GM23248 (cell line): ENCODE results near the gene PRDX2. TPM values are rescaled to one million over a fixed set of nuclear protein-coding genes. Genes with fewer than 3 reads are reported as not detected.

Experiments used
- DNase-seq: peaks from one replicate; pipeline ENCODE4 v3.0.0-alpha.2; 2015
- H2AFZ ChIP-seq: fragments of 200-600 bp; sonication (generic); 2 replicates; pipeline ENCODE4 v1.6.1; 2016; ENCODE audit warnings: antibody characterized with exemption
- H3F3A ChIP-seq: fragments of 200-600 bp; sonication (generic); 2 replicates; pipeline ENCODE4 v1.6.1; 2016; ENCODE audit warnings: mild to moderate bottlenecking, antibody characterized with exemption, mixed run types; ENCODE audit not compliant: insufficient read depth
- H3K27ac ChIP-seq: fragments of 200-600 bp; sonication (generic); 2 replicates; pipeline ENCODE4 v1.5.1; 2016; ENCODE audit warnings: mild to moderate bottlenecking
- H3K27me3 ChIP-seq: fragments of 200-600 bp; sonication (generic); replicated peaks from 2 replicates; pipeline ENCODE4 v1.6.1; 2016; ENCODE audit warnings: mild to moderate bottlenecking; ENCODE audit not compliant: insufficient read depth
- H3K36me3 ChIP-seq: fragments of 200-600 bp; sonication (generic); 2 replicates; pipeline ENCODE4 v1.6.1; 2016; ENCODE audit warnings: low read depth, mild to moderate bottlenecking
- H3K4me1 ChIP-seq: fragments of 200-600 bp; sonication (generic); 2 replicates; pipeline ENCODE4 v1.6.1; 2016; ENCODE audit warnings: mild to moderate bottlenecking; ENCODE audit not compliant: insufficient read depth
- H3K4me2 ChIP-seq: fragments of 200-600 bp; sonication (generic); one replicate; pipeline ENCODE4 v1.6.1; 2016; ENCODE audit warnings: mild to moderate bottlenecking; ENCODE audit not compliant: unreplicated experiment
- H3K4me3 ChIP-seq: fragments of 200-600 bp; sonication (generic); 2 replicates; pipeline ENCODE4 v1.5.1; 2016; ENCODE audit warnings: mild to moderate bottlenecking
- H3K79me2 ChIP-seq: fragments of 200-600 bp; sonication (generic); 2 replicates; pipeline ENCODE4 v1.6.1; 2016; ENCODE audit warnings: mild to moderate bottlenecking; ENCODE audit not compliant: insufficient read depth
- H3K9ac ChIP-seq: fragments of 200-600 bp; sonication (generic); 2 replicates; pipeline ENCODE4 v1.6.1; 2016; ENCODE audit warnings: mild to moderate bottlenecking
- H3K9me2 ChIP-seq: fragments of 200-600 bp; sonication (generic); 2 replicates; pipeline ENCODE4 v1.6.1; 2016; ENCODE audit warnings: mixed run types, mild to moderate bottlenecking, moderate library complexity; ENCODE audit not compliant: insufficient read depth
- H3K9me3 ChIP-seq: fragments of 200-600 bp; sonication (generic); one replicate; pipeline ENCODE4 v1.6.1; 2017; ENCODE audit warnings: low read depth
- H4K20me1 ChIP-seq: fragments of 200-600 bp; sonication (generic); 2 replicates; pipeline ENCODE4 v1.6.0; 2016; ENCODE audit not compliant: insufficient read depth
- EZH2 ChIP-seq: fragments of 200-600 bp; sonication (generic); IDR thresholded peaks from 2 replicates; pipeline ENCODE4 v1.6.1; 2018; ENCODE audit warnings: antibody characterized with exemption, mild to moderate bottlenecking; ENCODE audit not compliant: insufficient read depth, poor library complexity, severe bottlenecking
- EZH2phosphoT487 ChIP-seq: fragments of 200-600 bp; sonication (generic); IDR thresholded peaks from 2 replicates; pipeline ENCODE4 v1.6.1; 2018; ENCODE audit warnings: antibody characterized with exemption, moderate library complexity, mild to moderate bottlenecking, low read depth; ENCODE audit not compliant: insufficient read depth
- WGBS, 2 experiments: methylation state at CpG; one replicate each; pipeline ENCODE4 v1.1.6; 2015 to 2017; ENCODE audit warnings: low lambda C conversion rate in 2 of 2, low coverage in 1 of 2; ENCODE audit errors: missing lambda C conversion rate in 2 of 2; 5-methylcytosine and 5-hydroxymethylcytosine counted together
- in situ Hi-C: fragments of 300-500 bp; cut with MboI; formaldehyde crosslinking; loops from 2 replicates; pipeline ENCODE4 v1.15.0; 2020
- polyA plus RNA-seq: library from polyadenylated mRNA; unstranded; fragments of >200 nt; fragmentation: Nextera tagmentation; extraction: Ambion mirVana; gene quantifications from 2 replicates; pipeline ENCODE4 v1.2.1, GENCODE V29; 2016
- total RNA-seq: library from RNA; depleted of rRNA; stranded (reverse); fragments of >200 nt; shearing (Covaris generic); gene quantifications from 2 replicates; pipeline ENCODE4 v1.2.3, GENCODE V29; 2014

Gene PRDX2
- total and polyA plus RNA-seq, 2 experiments from 2014 or later: 230 to 252 TPM

GRCh38 chr19:12815088-12815487, 13.5 kb upstream of the PRDX2 start:
- no peak for DNase-seq
- 86 to 93% methylated on average over 7 of the region's 7 CpGs for WGBS, 2 experiments

GRCh38 chr19:12806242-12807081, 4.9 kb upstream of the PRDX2 start, which contains the start of gene RNASEH2A:
Gene RNASEH2A (plus strand): TSS chr19:12806584. CDS start chr19:12806674, 90 bp downstream.
- Histone ChIP-seq H2AFZ (peak within 1 kb of the TSS; percentile 95), H4K20me1 (no peaks in the 10 kb centered on the region), H3K27me3 (no peaks in the 10 kb centered on the region), H3K36me3 (no peaks in the 10 kb centered on the region), H3K9me3 (no peaks in the 10 kb centered on the region), H3K9me2 (no peaks in the 10 kb centered on the region), H3K4me3 (peak within 1 kb of the TSS; percentile 90), H3K4me2 (peak within 1 kb of the TSS; percentile 91), H3K27ac (no peak within 1 kb of the TSS), H3F3A (no peaks in the 10 kb centered on the region), H3K9ac (peak within 1 kb of the TSS; percentile 84), H3K79me2 (peaks cover 6% of the 10 kb centered on the region; the same call in 1 of the 2 replicates), H3K4me1 (no peaks in the 10 kb centered on the region)
- WGBS, 2 experiments: 4 to 5% methylated on average over 62 to 66 of the region's 66 CpGs
- DNase-seq: peak; percentile 97
- TF ChIP-seq EZH2 (no peak), EZH2phosphoT487 (no peak)
- in situ Hi-C loops: no loop called here

More at GRCh38 chr19:12815088-12815487, 13.5 kb upstream of the PRDX2 start:
- Histone ChIP-seq H3F3A (no peaks in the 10 kb centered on the region), H3K9me2 (no peaks in the 10 kb centered on the region), H3K36me3 (no peaks in the 10 kb centered on the region), H3K79me2 (no peaks in the 10 kb centered on the region), H3K9me3 (no peaks in the 10 kb centered on the region), H3K4me2 (no peak overlapping the region), H3K4me1 (no peaks in the 10 kb centered on the region), H2AFZ (no peak overlapping the region), H3K4me3 (no peak overlapping the region), H3K27ac (no peak overlapping the region), H3K9ac (no peak overlapping the region), H3K27me3 (no peaks in the 10 kb centered on the region), H4K20me1 (no peaks in the 10 kb centered on the region)
- TF ChIP-seq EZH2phosphoT487 (no peak), EZH2 (no peak)
- in situ Hi-C loops: no loop called here

- Histone ChIP-seq H3K4me2 (no peak overlapping the region), H3K27me3 (no peaks in the 10 kb centered on the region), H3K9me2 (no peaks in the 10 kb centered on the region), H4K20me1 (no peaks in the 10 kb centered on the region), H3K27ac (no peak overlapping the region), H3F3A (0 out of 2 replicates have a peak, but pooled peaks cover 6% of the 10 kb centered on the region), H3K9me3 (no peaks in the 10 kb centered on the region), H2AFZ (no peak overlapping the region), H3K9ac (no peak overlapping the region), H3K4me3 (no peak overlapping the region), H3K4me1 (no peaks in the 10 kb centered on the region), H3K79me2 (peaks cover 6% of the 10 kb centered on the region; the same call in 1 of the 2 replicates), H3K36me3 (no peaks in the 10 kb centered on the region)
- in situ Hi-C loops: no loop called here
- 94 to 95% methylated on average over 18 to 26 of the region's 26 CpGs for WGBS, 2 experiments
- DNase-seq: no peak
- TF ChIP-seq EZH2 (no peak), EZH2phosphoT487 (no peak)
Measured at GRCh38 chr19:12804051-12804450, 2.5 kb upstream of the PRDX2 start.

- Histone ChIP-seq H4K20me1 (no peaks in the 10 kb centered on the region), H3K9ac (peak overlapping the region; percentile 83), H3F3A (0 out of 2 replicates have a peak, but pooled peaks cover 6% of the 10 kb centered on the region), H2AFZ (peak overlapping the region; percentile 92), H3K9me2 (no peaks in the 10 kb centered on the region), H3K4me3 (peak overlapping the region; percentile 83), H3K27ac (no peak overlapping the region), H3K36me3 (no peaks in the 10 kb centered on the region), H3K79me2 (peaks cover 6% of the 10 kb centered on the region; the same call in 1 of the 2 replicates), H3K4me2 (peak overlapping the region; percentile 95), H3K27me3 (no peaks in the 10 kb centered on the region), H3K4me1 (no peaks in the 10 kb centered on the region), H3K9me3 (no peaks in the 10 kb centered on the region)
- TF ChIP-seq EZH2phosphoT487 (no peak), EZH2 (no peak)
- in situ Hi-C loops: no loop called here
- peak; percentile 48 for DNase-seq
- WGBS, 2 experiments: 33 to 34% methylated on average over 22 of the region's 22 CpGs
Measured at GRCh38 chr19:12802267-12803106, 887 bp upstream of the PRDX2 start.
